ENCODE data around the gene GALNT10.

GALNT10 gene

GRCh38 chr5:154460172-154460571 lies 269.6 kb downstream of the GALNT10 start:
- no peak for DNase-seq (ENCODE audit: insufficient read length, low spot score)
- no peak for FAIRE-seq

DNA sequence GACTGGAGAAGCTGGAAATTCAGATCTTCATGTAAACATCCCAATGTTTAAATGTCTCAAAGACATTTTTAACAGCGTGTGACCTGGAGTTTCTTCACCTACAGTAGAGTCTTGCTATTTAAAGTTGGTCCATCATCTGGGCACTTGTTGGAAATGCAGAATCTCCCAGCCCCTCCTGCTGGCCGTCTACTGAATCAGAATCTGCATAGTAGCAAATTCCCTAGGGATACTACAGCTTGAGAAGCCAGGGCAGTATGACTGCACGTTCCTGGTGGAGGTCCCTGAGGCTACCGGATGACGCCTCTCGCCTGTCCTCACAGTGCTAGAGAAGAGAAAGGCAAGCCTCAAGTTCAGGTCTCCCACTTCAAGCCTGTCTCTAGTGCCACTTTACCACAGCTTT lies 271.0 kb downstream of the GALNT10 start:
- FAIRE-seq: no peak
- no peak for DNase-seq (ENCODE audit: insufficient read length, low spot score)

DNA sequence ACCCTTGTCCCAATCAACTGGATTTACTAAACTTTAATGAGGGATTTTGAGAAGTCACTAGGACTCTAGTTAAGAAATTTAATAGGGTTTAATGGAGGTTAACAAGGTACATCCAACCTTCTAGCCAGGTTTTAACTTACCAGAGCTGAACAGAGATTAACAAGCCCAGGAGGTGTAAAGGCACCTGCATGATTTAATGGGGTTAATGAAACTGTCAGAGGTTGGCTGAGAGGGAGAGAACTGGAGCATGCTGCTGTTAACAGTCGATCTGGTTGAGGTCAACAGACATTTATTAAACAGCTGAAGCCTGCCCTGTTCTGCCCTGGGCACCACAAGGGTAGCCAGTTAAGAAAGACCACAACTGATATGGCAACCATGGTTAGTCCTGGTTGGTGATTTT lies 273.9 kb downstream of the GALNT10 start:
- DNase-seq (ENCODE audit: insufficient read length, low spot score): no peak
- no peak for FAIRE-seq

GRCh38 chr5:154465169-154465568 lies 274.6 kb downstream of the GALNT10 start:
- DNase-seq (ENCODE audit: insufficient read length, low spot score) (no peak), FAIRE-seq (no peak)

DNA sequence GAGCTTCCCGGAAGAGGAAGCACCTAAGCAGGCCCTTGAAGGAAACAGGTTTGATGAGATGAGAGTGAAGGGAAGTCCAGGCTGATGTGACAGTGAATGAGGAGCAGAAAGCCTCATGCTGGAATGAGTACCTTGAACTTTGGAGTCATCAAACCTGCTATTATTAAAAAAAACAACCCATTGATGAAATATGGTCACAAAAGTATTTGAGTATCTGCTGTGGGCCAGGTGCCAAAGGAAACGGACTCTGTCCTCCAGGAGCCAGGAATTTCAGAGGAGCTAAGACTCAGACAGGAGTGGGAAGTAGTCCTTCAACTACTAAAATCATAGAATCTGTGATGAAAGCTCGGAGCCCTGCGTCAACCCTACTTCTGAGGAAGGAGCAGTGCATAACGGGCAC lies 275.6 kb downstream of the GALNT10 start:
- FAIRE-seq: no peak
- DNase-seq (ENCODE audit: insufficient read length, low spot score): no peak

DNA sequence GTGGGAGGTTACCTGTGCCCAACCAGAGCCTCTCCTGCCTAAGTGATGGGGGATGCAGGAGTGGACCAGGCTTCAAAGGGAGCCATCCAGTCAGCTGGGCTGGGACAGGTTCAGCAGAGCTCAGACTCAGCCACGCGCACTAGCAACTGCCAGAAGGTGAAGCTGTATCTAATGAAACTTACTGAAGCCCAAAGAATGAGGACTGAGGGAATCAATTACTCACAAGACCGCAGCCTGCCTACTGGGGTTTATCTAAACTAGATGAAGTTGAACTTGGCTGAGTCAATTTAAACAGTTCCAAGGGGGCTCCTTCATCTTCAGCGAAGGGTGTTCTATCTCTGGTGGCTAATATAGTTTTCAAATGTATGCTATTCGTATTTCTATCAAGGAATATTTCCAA lies 276.1 kb downstream of the GALNT10 start:
- FAIRE-seq (no peak), DNase-seq (ENCODE audit: insufficient read length, low spot score) (no peak)

DNA sequence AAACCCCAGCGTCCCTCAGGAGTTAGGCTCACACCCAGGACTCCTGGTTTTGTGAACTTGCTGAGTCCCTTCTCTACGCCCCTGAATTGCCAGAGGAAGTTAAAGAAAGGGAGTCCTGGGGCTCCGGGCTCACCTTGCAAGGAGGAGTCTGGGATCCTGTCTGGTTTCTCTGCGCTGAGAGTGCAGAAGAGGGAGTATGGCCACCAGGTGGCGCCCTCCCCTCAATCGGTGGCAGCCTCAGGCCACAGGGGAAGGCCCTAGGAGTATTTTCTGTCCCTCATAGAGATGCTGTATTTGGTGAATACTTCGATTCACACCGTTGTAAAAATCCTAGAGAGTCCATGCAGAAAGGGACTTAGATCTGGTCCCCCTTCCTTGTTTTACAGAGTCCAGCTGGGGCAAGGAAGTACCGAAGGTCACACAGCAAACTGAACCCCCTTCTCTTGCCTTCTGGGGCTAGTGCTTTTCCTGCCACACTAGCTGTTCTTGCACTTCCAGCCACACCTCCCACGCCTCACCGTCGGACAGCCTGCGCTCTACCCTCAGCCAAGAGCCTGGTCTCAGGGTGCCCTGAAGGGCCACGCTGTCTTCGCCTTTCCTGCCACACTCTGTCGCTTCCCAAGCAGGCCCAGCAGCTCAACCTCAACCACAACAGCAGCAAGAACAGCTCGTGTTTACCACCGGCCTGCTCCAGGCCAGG lies 277.3 kb downstream of the GALNT10 start:
- peak; percentile 91 for FAIRE-seq
- peak; percentile 88 for DNase-seq (ENCODE audit: insufficient read length, low spot score)

- no peak for DNase-seq (ENCODE audit: insufficient read length, low spot score)
- no peak for FAIRE-seq
Measured at GRCh38 chr5:154470137-154470536, 279.6 kb downstream of the GALNT10 start.

Measured in GM19239 (cell line).